HCT116 (cell line): Measurements from ENCODE around the gene CLN6. TPM values are rescaled to one million over a fixed set of nuclear protein-coding genes. Genes with fewer than 3 reads are reported as not detected.

ENCODE experiments used
- ATAC-seq: fragments of 200-7000 bp; cut with Tn5 transposase; 2 replicates; pipeline ENCODE4 v1.9.1; 2020; ENCODE audit warnings: mild to moderate bottlenecking, moderate library complexity
- BruUV-seq: library from RNA; stranded (reverse); fragments of 400-500 nt; replicated peaks from 2 replicates; lab custom pipeline; 2021; lab: Mats Ljungman, UMichigan
- CTCF ChIA-PET: fragments of 300-600 bp; sonication (Branson Sonifier 250); formaldehyde crosslinking; loops from one replicate; lab custom pipeline; 2021; ENCODE audit warnings: antibody characterized with exemption; lab: Charles Lee
- POLR2A ChIA-PET: fragments of 300-600, 350-600 bp; sonication (Branson Sonifier 250); formaldehyde crosslinking; loops from one replicate; lab custom pipeline; 2021; ENCODE audit warnings: antibody characterized with exemption; lab: Charles Lee
- RAD21 ChIA-PET, 2 experiments: fragments of 300-600 bp; sonication (Branson Sonifier 250); formaldehyde crosslinking; loops; one replicate each; lab custom pipeline; 2023; ENCODE audit warnings: low total read pairs in 2 of 2; ENCODE audit not compliant: uncharacterized antibody in 2 of 2, unreplicated experiment in 2 of 2, low non-redundant PET in 1 of 2; lab: Charles Lee
- DNase-seq: peaks from one replicate; pipeline ENCODE4 v3.0.0-alpha.2; 2010; ENCODE audit warnings: low read depth, low spot score
- H2AFZ ChIP-seq: fragments of 200-600 bp; shearing (Covaris generic), sonication (generic); 2 replicates; pipeline ENCODE4 v1.6.1; 2017; ENCODE audit warnings: low read depth, mixed run types, mixed read lengths, antibody characterized with exemption, low read length; ENCODE audit not compliant: poor library complexity, severe bottlenecking
- H3K27ac ChIP-seq: 2 replicates; pipeline ENCODE4 v1.5.1; 2012; ENCODE audit warnings: low read depth, low read length
- H3K27me3 ChIP-seq: fragments of 200-600 bp; sonication (generic); 2 replicates; pipeline ENCODE4 v1.6.1; 2016; ENCODE audit warnings: mixed run types, low read length, mixed read lengths; ENCODE audit not compliant: insufficient read depth
- H3K36me3 ChIP-seq, 2 experiments: fragments of 200-500 bp in 1 of 2; fragments of 200-600 bp in 1 of 2; sonication (Bioruptor generic) in 1 of 2; sonication (generic) in 1 of 2; 2 replicates each; pipeline versions ENCODE4 v1.5.1 to v1.6.1; 2014 to 2016; ENCODE audit warnings: low read length in 2 of 2, inconsistent platforms in 1 of 2, mixed read lengths in 1 of 2, mixed run types in 1 of 2; ENCODE audit not compliant: insufficient read depth in 2 of 2, control insufficient read depth in 1 of 2
- H3K4me1 ChIP-seq, 2 experiments: fragments of 200-600 bp in 1 of 2; sonication (generic) in 1 of 2; 2 replicates each; pipeline versions ENCODE4 v1.5.1 to v1.6.1; 2012 to 2017; ENCODE audit warnings: low read length in 2 of 2, inconsistent platforms in 1 of 2, mild to moderate bottlenecking in 1 of 2, mixed read lengths in 1 of 2, mixed run types in 1 of 2, moderate library complexity in 1 of 2; ENCODE audit not compliant: insufficient read depth in 2 of 2, control insufficient read depth in 1 of 2
- H3K4me2 ChIP-seq: fragments of 200-600 bp; sonication (generic); 2 replicates; pipeline ENCODE4 v1.6.1; 2017; ENCODE audit warnings: mixed run types, low read length, mixed read lengths
- H3K4me3 ChIP-seq, 2 experiments: fragments of 200-600 bp in 1 of 2; sonication (generic) in 1 of 2; replicated peaks in 1 of 2; 2 replicates each; pipeline ENCODE4 v1.5.1; 2011 to 2016; ENCODE audit warnings: low read length in 2 of 2, control low read depth in 1 of 2, low read depth in 1 of 2, mild to moderate bottlenecking in 1 of 2, mixed read lengths in 1 of 2, mixed run types in 1 of 2
- H3K79me2 ChIP-seq: fragments of 200-600 bp; sonication (generic); 2 replicates; pipeline ENCODE4 v1.6.1; 2017; ENCODE audit warnings: mild to moderate bottlenecking, mixed run types, low read length, moderate library complexity, mixed read lengths; ENCODE audit not compliant: insufficient read depth
- H3K9ac ChIP-seq: fragments of 200-600 bp; sonication (generic); 2 replicates; pipeline ENCODE4 v1.6.1; 2016; ENCODE audit warnings: low read length, mixed read lengths
- H3K9me2 ChIP-seq: fragments of 200-600 bp; sonication (generic), shearing (Covaris generic); 2 replicates; pipeline ENCODE4 v1.6.1; 2017; ENCODE audit warnings: mixed run types, mild to moderate bottlenecking, moderate library complexity; ENCODE audit not compliant: insufficient read depth
- H3K9me3 ChIP-seq, 2 experiments: fragments of 200-500 bp in 1 of 2; fragments of 200-600 bp in 1 of 2; sonication (Bioruptor generic) in 1 of 2; sonication (generic) in 1 of 2; 2 replicates each; pipeline ENCODE4 v1.6.1; 2014 to 2017; ENCODE audit warnings: low read length in 2 of 2, mixed read lengths in 2 of 2, inconsistent platforms in 1 of 2, low read depth in 1 of 2, mild to moderate bottlenecking in 1 of 2, mixed run types in 1 of 2, moderate library complexity in 1 of 2; ENCODE audit not compliant: control insufficient read depth in 1 of 2, insufficient read depth in 1 of 2
- H4K20me1 ChIP-seq: fragments of 200-600 bp; sonication (generic), shearing (Covaris generic); 2 replicates; pipeline ENCODE4 v1.6.1; 2017; ENCODE audit warnings: mixed run types, mild to moderate bottlenecking, moderate library complexity; ENCODE audit not compliant: insufficient read depth
- CBX3 ChIP-seq: IDR thresholded peaks from 2 replicates; pipeline ENCODE4 v1.6.1; 2012; ENCODE audit warnings: low read depth
- EZH2 ChIP-seq: fragments of 200-600 bp; sonication (generic); IDR thresholded peaks from 2 replicates; pipeline ENCODE4 v1.6.1; 2017; ENCODE audit warnings: antibody characterized with exemption, mixed run types
- RAD21 ChIP-seq: IDR thresholded peaks from 2 replicates; pipeline ENCODE4 v1.6.1; 2012; ENCODE audit warnings: low read depth, mild to moderate bottlenecking
- SRF ChIP-seq: IDR thresholded peaks from 2 replicates; pipeline ENCODE4 v1.6.1; 2012; ENCODE audit warnings: low read depth
- ZNF274 ChIP-seq: fragments of 200-500 bp; sonication (Bioruptor generic); IDR thresholded peaks from 2 replicates; pipeline ENCODE4 v1.6.1; 2014; ENCODE audit warnings: mild to moderate bottlenecking, low read depth, low read length, inconsistent platforms
- intact Hi-C: fragments of 100-400 bp; cut with micrococcal nuclease; formaldehyde crosslinking; loops from 2 replicates; pipeline ENCODE4 v1.10.0; 2022
- total RNA-seq: library from RNA; stranded (reverse); gene quantifications from one replicate; pipeline ENCODE4 v1.2.1, GENCODE V29; 2021; ENCODE audit not compliant: unreplicated experiment
- TF ChIP-seq, protein P1 (sequence below): IDR thresholded peaks from 2 replicates; pipeline ENCODE4 v1.6.1; 2012
- TF ChIP-seq, protein P2 (sequence below): IDR thresholded peaks from 2 replicates; pipeline ENCODE4 v1.6.1; 2012
- TF ChIP-seq, protein P3 (sequence below), 3 experiments: fragments of 200-600 bp in 1 of 3; sonication (generic) in 1 of 3; IDR thresholded peaks in 2 of 3; conservative IDR thresholded peaks in 1 of 3; 2 replicates each; pipeline ENCODE4 v1.5.1; 2012 to 2017; ENCODE audit warnings: low read depth in 2 of 3, low read length in 2 of 3, antibody characterized with exemption in 1 of 3, borderline replicate concordance in 1 of 3, control low read depth in 1 of 3, mild to moderate bottlenecking in 1 of 3, mixed read lengths in 1 of 3, mixed run types in 1 of 3, moderate library complexity in 1 of 3; ENCODE audit not compliant: insufficient read depth in 1 of 3
- TF ChIP-seq, protein P4 (sequence below): IDR thresholded peaks from 2 replicates; pipeline ENCODE4 v1.6.1; 2012; ENCODE audit warnings: low read depth

Gene CLN6
- total RNA-seq, 1 experiment from 2014 or later = 44.1 TPM

DNA sequence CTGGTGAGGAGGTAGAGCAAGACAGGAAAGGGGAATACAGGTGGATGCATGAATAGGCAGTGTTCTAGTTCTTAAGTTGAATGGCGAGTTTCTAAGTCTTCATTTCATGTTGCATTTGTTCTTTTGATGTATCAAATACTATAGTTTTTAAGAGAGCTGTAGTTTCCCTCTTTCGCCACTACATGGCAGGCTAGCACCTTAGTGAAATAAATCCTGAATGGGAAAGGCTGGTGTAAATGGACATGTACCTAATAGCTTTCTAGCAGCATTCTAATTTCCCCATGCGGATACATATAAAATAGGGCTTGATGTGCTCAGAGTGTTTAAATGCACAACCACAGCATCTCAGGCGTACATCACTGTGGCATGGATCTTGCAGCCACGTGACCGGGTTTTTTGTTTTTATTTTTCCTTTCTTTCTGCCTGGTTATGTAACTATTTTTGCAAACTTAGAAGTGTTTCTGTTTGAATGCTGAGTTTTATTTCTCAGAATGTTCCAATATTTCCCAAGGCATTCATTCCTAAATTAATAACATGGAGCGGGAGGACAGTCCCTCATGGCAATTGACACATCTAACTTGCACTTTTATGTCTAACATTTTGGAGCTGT is 23.5 kb upstream of the CLN6 start (continued):
- TF ChIP-seq, protein P1, sequence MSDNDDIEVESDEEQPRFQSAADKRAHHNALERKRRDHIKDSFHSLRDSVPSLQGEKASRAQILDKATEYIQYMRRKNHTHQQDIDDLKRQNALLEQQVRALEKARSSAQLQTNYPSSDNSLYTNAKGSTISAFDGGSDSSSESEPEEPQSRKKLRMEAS = no peak
- TF ChIP-seq ZNF274 = no peak

DNA sequence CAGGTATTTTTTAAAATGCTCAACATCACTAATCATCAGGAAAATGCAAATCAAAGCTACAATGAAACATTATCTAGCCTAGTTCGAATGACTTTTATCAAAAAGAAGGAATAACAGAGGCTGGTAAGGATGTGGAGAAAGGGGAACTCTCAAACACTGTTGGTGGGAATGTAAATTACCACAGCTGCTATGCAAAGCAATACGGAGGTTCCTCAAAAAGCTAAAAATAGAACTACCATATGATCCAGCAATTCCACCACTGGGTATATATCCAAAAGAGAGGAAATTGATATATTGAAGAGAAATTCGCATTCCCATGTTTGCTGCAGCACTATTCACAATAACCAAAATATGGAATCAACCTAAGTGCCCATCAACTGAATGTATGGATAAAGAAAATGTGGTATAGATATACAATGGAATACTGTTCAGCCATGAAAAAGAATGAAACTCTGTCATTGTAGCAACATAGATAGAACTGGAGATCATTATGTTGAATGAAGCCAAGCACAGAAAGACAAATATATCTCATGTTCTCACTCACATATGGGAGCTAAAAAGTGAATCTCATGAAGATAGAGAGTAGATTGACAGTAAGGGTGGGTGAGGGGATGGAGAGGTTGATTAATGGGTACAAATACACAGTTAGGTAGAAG is 19.7 kb upstream of the CLN6 start:
- no peaks in the 10 kb centered on the region for H4K20me1 ChIP-seq
- intact Hi-C loops = no loop called here
- ATAC-seq (no peak), DNase-seq (no peak)
- H3K9me3 ChIP-seq = no peaks in the 10 kb centered on the region
- ChIA-PET POLR2A (no interaction called here), CTCF (interaction anchor here (2.6 kb wide), 1 partner anchor 57 kb away, joined by 10 read pairs; no protein-coding TSS in a partner anchor), RAD21 (no interaction called here)
- BruUV-seq = no TSS peak
- H3K27ac ChIP-seq = no peak overlapping the region
- no peak overlapping the region for H3K9ac ChIP-seq
- no peaks in the 10 kb centered on the region for H3K4me1 ChIP-seq
- TF ChIP-seq, protein P2, sequence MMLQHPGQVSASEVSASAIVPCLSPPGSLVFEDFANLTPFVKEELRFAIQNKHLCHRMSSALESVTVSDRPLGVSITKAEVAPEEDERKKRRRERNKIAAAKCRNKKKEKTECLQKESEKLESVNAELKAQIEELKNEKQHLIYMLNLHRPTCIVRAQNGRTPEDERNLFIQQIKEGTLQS = no peak
- no peak for TF ChIP-seq SRF
- TF ChIP-seq EZH2 = no peak
- no peak for TF ChIP-seq CBX3
- TF ChIP-seq, protein P3, sequence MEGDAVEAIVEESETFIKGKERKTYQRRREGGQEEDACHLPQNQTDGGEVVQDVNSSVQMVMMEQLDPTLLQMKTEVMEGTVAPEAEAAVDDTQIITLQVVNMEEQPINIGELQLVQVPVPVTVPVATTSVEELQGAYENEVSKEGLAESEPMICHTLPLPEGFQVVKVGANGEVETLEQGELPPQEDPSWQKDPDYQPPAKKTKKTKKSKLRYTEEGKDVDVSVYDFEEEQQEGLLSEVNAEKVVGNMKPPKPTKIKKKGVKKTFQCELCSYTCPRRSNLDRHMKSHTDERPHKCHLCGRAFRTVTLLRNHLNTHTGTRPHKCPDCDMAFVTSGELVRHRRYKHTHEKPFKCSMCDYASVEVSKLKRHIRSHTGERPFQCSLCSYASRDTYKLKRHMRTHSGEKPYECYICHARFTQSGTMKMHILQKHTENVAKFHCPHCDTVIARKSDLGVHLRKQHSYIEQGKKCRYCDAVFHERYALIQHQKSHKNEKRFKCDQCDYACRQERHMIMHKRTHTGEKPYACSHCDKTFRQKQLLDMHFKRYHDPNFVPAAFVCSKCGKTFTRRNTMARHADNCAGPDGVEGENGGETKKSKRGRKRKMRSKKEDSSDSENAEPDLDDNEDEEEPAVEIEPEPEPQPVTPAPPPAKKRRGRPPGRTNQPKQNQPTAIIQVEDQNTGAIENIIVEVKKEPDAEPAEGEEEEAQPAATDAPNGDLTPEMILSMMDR (IDR thresholded peaks at IDR 0.05 in 2 of 3, conservative IDR thresholded peaks at IDR 0.05 in 1 of 3; ENCODE audit: borderline replicate concordance in 1 of 3, insufficient read depth in 1 of 3, low read depth in 2 of 3, low read length in 2 of 3) = no peak
- no peak for TF ChIP-seq ZNF274
- TF ChIP-seq, protein P4, sequence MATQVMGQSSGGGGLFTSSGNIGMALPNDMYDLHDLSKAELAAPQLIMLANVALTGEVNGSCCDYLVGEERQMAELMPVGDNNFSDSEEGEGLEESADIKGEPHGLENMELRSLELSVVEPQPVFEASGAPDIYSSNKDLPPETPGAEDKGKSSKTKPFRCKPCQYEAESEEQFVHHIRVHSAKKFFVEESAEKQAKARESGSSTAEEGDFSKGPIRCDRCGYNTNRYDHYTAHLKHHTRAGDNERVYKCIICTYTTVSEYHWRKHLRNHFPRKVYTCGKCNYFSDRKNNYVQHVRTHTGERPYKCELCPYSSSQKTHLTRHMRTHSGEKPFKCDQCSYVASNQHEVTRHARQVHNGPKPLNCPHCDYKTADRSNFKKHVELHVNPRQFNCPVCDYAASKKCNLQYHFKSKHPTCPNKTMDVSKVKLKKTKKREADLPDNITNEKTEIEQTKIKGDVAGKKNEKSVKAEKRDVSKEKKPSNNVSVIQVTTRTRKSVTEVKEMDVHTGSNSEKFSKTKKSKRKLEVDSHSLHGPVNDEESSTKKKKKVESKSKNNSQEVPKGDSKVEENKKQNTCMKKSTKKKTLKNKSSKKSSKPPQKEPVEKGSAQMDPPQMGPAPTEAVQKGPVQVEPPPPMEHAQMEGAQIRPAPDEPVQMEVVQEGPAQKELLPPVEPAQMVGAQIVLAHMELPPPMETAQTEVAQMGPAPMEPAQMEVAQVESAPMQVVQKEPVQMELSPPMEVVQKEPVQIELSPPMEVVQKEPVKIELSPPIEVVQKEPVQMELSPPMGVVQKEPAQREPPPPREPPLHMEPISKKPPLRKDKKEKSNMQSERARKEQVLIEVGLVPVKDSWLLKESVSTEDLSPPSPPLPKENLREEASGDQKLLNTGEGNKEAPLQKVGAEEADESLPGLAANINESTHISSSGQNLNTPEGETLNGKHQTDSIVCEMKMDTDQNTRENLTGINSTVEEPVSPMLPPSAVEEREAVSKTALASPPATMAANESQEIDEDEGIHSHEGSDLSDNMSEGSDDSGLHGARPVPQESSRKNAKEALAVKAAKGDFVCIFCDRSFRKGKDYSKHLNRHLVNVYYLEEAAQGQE = no peak
- no peak for TF ChIP-seq RAD21
- H2AFZ ChIP-seq = no peak overlapping the region
- H3K27me3 ChIP-seq = no peaks in the 10 kb centered on the region
- H3K9me2 ChIP-seq = no peaks in the 10 kb centered on the region
- no peaks in the 10 kb centered on the region for H3K79me2 ChIP-seq
- H3K4me3 ChIP-seq = no peak overlapping the region
- H3K4me2 ChIP-seq = no peak overlapping the region
- no peaks in the 10 kb centered on the region for H3K36me3 ChIP-seq
